HCT116 (cell line): Measurements from ENCODE around the gene C1QTNF9B. TPM values are rescaled to one million over a fixed set of nuclear protein-coding genes. Genes with fewer than 3 reads are reported as not detected.

Experiments used
- ATAC-seq: fragments of 200-7000 bp; cut with Tn5 transposase; 2 replicates; pipeline ENCODE4 v1.9.1; 2020; ENCODE audit warnings: mild to moderate bottlenecking, moderate library complexity
- BruUV-seq: library from RNA; stranded (reverse); fragments of 400-500 nt; replicated peaks from 2 replicates; lab custom pipeline; 2021; lab: Mats Ljungman, UMichigan
- CTCF ChIA-PET: fragments of 300-600 bp; sonication (Branson Sonifier 250); formaldehyde crosslinking; loops from one replicate; lab custom pipeline; 2021; ENCODE audit warnings: antibody characterized with exemption; lab: Charles Lee
- POLR2A ChIA-PET: fragments of 300-600, 350-600 bp; sonication (Branson Sonifier 250); formaldehyde crosslinking; loops from one replicate; lab custom pipeline; 2021; ENCODE audit warnings: antibody characterized with exemption; lab: Charles Lee
- RAD21 ChIA-PET, 2 experiments: fragments of 300-600 bp; sonication (Branson Sonifier 250); formaldehyde crosslinking; loops; one replicate each; lab custom pipeline; 2023; ENCODE audit warnings: low total read pairs in 2 of 2; ENCODE audit not compliant: uncharacterized antibody in 2 of 2, unreplicated experiment in 2 of 2, low non-redundant PET in 1 of 2; lab: Charles Lee
- DNase-seq: peaks from one replicate; pipeline ENCODE4 v3.0.0-alpha.2; 2010; ENCODE audit warnings: low read depth, low spot score
- H2AFZ ChIP-seq: fragments of 200-600 bp; shearing (Covaris generic), sonication (generic); 2 replicates; pipeline ENCODE4 v1.6.1; 2017; ENCODE audit warnings: low read depth, mixed run types, mixed read lengths, antibody characterized with exemption, low read length; ENCODE audit not compliant: poor library complexity, severe bottlenecking
- H3K27ac ChIP-seq: 2 replicates; pipeline ENCODE4 v1.5.1; 2012; ENCODE audit warnings: low read depth, low read length
- H3K27me3 ChIP-seq: fragments of 200-600 bp; sonication (generic); 2 replicates; pipeline ENCODE4 v1.6.1; 2016; ENCODE audit warnings: mixed run types, low read length, mixed read lengths; ENCODE audit not compliant: insufficient read depth
- H3K36me3 ChIP-seq, 2 experiments: fragments of 200-500 bp in 1 of 2; fragments of 200-600 bp in 1 of 2; sonication (Bioruptor generic) in 1 of 2; sonication (generic) in 1 of 2; 2 replicates each; pipeline versions ENCODE4 v1.5.1 to v1.6.1; 2014 to 2016; ENCODE audit warnings: low read length in 2 of 2, inconsistent platforms in 1 of 2, mixed read lengths in 1 of 2, mixed run types in 1 of 2; ENCODE audit not compliant: insufficient read depth in 2 of 2, control insufficient read depth in 1 of 2
- H3K4me1 ChIP-seq, 2 experiments: fragments of 200-600 bp in 1 of 2; sonication (generic) in 1 of 2; 2 replicates each; pipeline versions ENCODE4 v1.5.1 to v1.6.1; 2012 to 2017; ENCODE audit warnings: low read length in 2 of 2, inconsistent platforms in 1 of 2, mild to moderate bottlenecking in 1 of 2, mixed read lengths in 1 of 2, mixed run types in 1 of 2, moderate library complexity in 1 of 2; ENCODE audit not compliant: insufficient read depth in 2 of 2, control insufficient read depth in 1 of 2
- H3K4me2 ChIP-seq: fragments of 200-600 bp; sonication (generic); 2 replicates; pipeline ENCODE4 v1.6.1; 2017; ENCODE audit warnings: mixed run types, low read length, mixed read lengths
- H3K4me3 ChIP-seq, 2 experiments: fragments of 200-600 bp in 1 of 2; sonication (generic) in 1 of 2; replicated peaks in 1 of 2; 2 replicates each; pipeline ENCODE4 v1.5.1; 2011 to 2016; ENCODE audit warnings: low read length in 2 of 2, control low read depth in 1 of 2, low read depth in 1 of 2, mild to moderate bottlenecking in 1 of 2, mixed read lengths in 1 of 2, mixed run types in 1 of 2
- H3K79me2 ChIP-seq: fragments of 200-600 bp; sonication (generic); 2 replicates; pipeline ENCODE4 v1.6.1; 2017; ENCODE audit warnings: mild to moderate bottlenecking, mixed run types, low read length, moderate library complexity, mixed read lengths; ENCODE audit not compliant: insufficient read depth
- H3K9ac ChIP-seq: fragments of 200-600 bp; sonication (generic); 2 replicates; pipeline ENCODE4 v1.6.1; 2016; ENCODE audit warnings: low read length, mixed read lengths
- H3K9me2 ChIP-seq: fragments of 200-600 bp; sonication (generic), shearing (Covaris generic); 2 replicates; pipeline ENCODE4 v1.6.1; 2017; ENCODE audit warnings: mixed run types, mild to moderate bottlenecking, moderate library complexity; ENCODE audit not compliant: insufficient read depth
- H3K9me3 ChIP-seq, 2 experiments: fragments of 200-500 bp in 1 of 2; fragments of 200-600 bp in 1 of 2; sonication (Bioruptor generic) in 1 of 2; sonication (generic) in 1 of 2; 2 replicates each; pipeline ENCODE4 v1.6.1; 2014 to 2017; ENCODE audit warnings: low read length in 2 of 2, mixed read lengths in 2 of 2, inconsistent platforms in 1 of 2, low read depth in 1 of 2, mild to moderate bottlenecking in 1 of 2, mixed run types in 1 of 2, moderate library complexity in 1 of 2; ENCODE audit not compliant: control insufficient read depth in 1 of 2, insufficient read depth in 1 of 2
- H4K20me1 ChIP-seq: fragments of 200-600 bp; sonication (generic), shearing (Covaris generic); 2 replicates; pipeline ENCODE4 v1.6.1; 2017; ENCODE audit warnings: mixed run types, mild to moderate bottlenecking, moderate library complexity; ENCODE audit not compliant: insufficient read depth
- CBX3 ChIP-seq: IDR thresholded peaks from 2 replicates; pipeline ENCODE4 v1.6.1; 2012; ENCODE audit warnings: low read depth
- CEBPB ChIP-seq: IDR thresholded peaks from 2 replicates; pipeline ENCODE4 v1.6.1; 2012; ENCODE audit warnings: low read depth
- EGR1 ChIP-seq: IDR thresholded peaks from 2 replicates; pipeline ENCODE4 v1.6.1; 2012; ENCODE audit warnings: low read depth
- EZH2phosphoT487 ChIP-seq: fragments of 200-600 bp; IDR thresholded peaks from 2 replicates; pipeline ENCODE4 v1.6.1; 2018; ENCODE audit warnings: antibody characterized with exemption, borderline replicate concordance
- JUND ChIP-seq: IDR thresholded peaks from 2 replicates; pipeline ENCODE4 v1.6.1; 2012
- MAX ChIP-seq: IDR thresholded peaks from 2 replicates; pipeline ENCODE4 v1.6.1; 2012
- POLR2A ChIP-seq: IDR thresholded peaks from 2 replicates; pipeline ENCODE4 v1.7.0; 2011; ENCODE audit warnings: borderline replicate concordance; ENCODE audit not compliant: insufficient read depth, insufficient read length; ENCODE audit errors: extremely low read depth
- POLR2AphosphoS5 ChIP-seq: IDR thresholded peaks from 2 replicates; pipeline ENCODE4 v1.6.1; 2011; ENCODE audit warnings: mild to moderate bottlenecking, low read depth, low read length, moderate library complexity
- SIN3A ChIP-seq: IDR thresholded peaks from 2 replicates; pipeline ENCODE4 v1.6.1; 2012; ENCODE audit warnings: low read depth
- SP1 ChIP-seq: IDR thresholded peaks from 2 replicates; pipeline ENCODE4 v1.6.1; 2012; ENCODE audit warnings: low read depth
- SRF ChIP-seq: IDR thresholded peaks from 2 replicates; pipeline ENCODE4 v1.6.1; 2012; ENCODE audit warnings: low read depth
- TCF7L2 ChIP-seq: IDR thresholded peaks from 2 replicates; pipeline ENCODE4 v1.7.0; 2011; ENCODE audit warnings: borderline replicate concordance, inconsistent platforms; ENCODE audit not compliant: insufficient read depth, insufficient read length; ENCODE audit errors: extremely low read depth
- ZBTB33 ChIP-seq: IDR thresholded peaks from 2 replicates; pipeline ENCODE4 v1.6.1; 2011; ENCODE audit warnings: mild to moderate bottlenecking, low read length, moderate library complexity; ENCODE audit not compliant: insufficient replicate concordance; ENCODE audit errors: extremely low read depth
- ZFX ChIP-seq: fragments of 450-650 bp; IDR thresholded peaks from 2 replicates; pipeline ENCODE4 v1.6.1; 2017
- intact Hi-C: fragments of 100-400 bp; cut with micrococcal nuclease; formaldehyde crosslinking; loops from 2 replicates; pipeline ENCODE4 v1.10.0; 2022
- total RNA-seq: library from RNA; stranded (reverse); gene quantifications from one replicate; pipeline ENCODE4 v1.2.1, GENCODE V29; 2021; ENCODE audit not compliant: unreplicated experiment
- TF ChIP-seq, protein P1 (sequence below): IDR thresholded peaks from 2 replicates; pipeline ENCODE4 v1.6.1; 2012
- TF ChIP-seq, protein P2 (sequence below), 3 experiments: fragments of 200-600 bp in 1 of 3; sonication (generic) in 1 of 3; IDR thresholded peaks in 2 of 3; conservative IDR thresholded peaks in 1 of 3; 2 replicates each; pipeline ENCODE4 v1.5.1; 2012 to 2017; ENCODE audit warnings: low read depth in 2 of 3, low read length in 2 of 3, antibody characterized with exemption in 1 of 3, borderline replicate concordance in 1 of 3, control low read depth in 1 of 3, mild to moderate bottlenecking in 1 of 3, mixed read lengths in 1 of 3, mixed run types in 1 of 3, moderate library complexity in 1 of 3; ENCODE audit not compliant: insufficient read depth in 1 of 3
- TF ChIP-seq, protein P3 (sequence below): IDR thresholded peaks from 2 replicates; pipeline ENCODE4 v1.6.1; 2012; ENCODE audit warnings: low read depth

C1QTNF9B gene
- total RNA-seq, 1 experiment from 2014 or later, result not detected

GRCh38 chr13:23852351-23852750 lies 45.0 kb downstream of the C1QTNF9B start (continued):
- TF ChIP-seq ZBTB33 (no peak), TCF7L2 (no peak)
- TF ChIP-seq, protein P1, sequence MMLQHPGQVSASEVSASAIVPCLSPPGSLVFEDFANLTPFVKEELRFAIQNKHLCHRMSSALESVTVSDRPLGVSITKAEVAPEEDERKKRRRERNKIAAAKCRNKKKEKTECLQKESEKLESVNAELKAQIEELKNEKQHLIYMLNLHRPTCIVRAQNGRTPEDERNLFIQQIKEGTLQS, result no peak

GRCh38 chr13:23851106-23851505 lies 46.2 kb downstream of the C1QTNF9B start:
- CTCF ChIA-PET, result no interaction called here
- Histone ChIP-seq H4K20me1 (no peaks in the 10 kb centered on the region), H3K27me3 (no peaks in the 10 kb centered on the region), H3K4me3 (no peak overlapping the region), H3K9me3 (no peaks in the 10 kb centered on the region), H3K9ac (no peak overlapping the region), H3K27ac (no peak overlapping the region), H3K36me3 (peaks cover 0 to under 1% of the 10 kb centered on the region in 2 experiments; a peak in 1 of 4 replicates), H2AFZ (no peak overlapping the region), H3K79me2 (no peaks in the 10 kb centered on the region), H3K4me1 (no peaks in the 10 kb centered on the region), H3K4me2 (no peak overlapping the region), H3K9me2 (no peaks in the 10 kb centered on the region)
- ATAC-seq (no peak), DNase-seq (no peak)
- POLR2A ChIA-PET, result no interaction called here
- BruUV-seq, result no TSS peak
- RAD21 ChIA-PET, result no interaction called here
- intact Hi-C loops, result no loop called here
- no peak for TF ChIP-seq SP1
- no peak for TF ChIP-seq EGR1
- no peak for TF ChIP-seq JUND
- TF ChIP-seq SRF, result no peak
- TF ChIP-seq MAX, result no peak
- TF ChIP-seq, protein P2, sequence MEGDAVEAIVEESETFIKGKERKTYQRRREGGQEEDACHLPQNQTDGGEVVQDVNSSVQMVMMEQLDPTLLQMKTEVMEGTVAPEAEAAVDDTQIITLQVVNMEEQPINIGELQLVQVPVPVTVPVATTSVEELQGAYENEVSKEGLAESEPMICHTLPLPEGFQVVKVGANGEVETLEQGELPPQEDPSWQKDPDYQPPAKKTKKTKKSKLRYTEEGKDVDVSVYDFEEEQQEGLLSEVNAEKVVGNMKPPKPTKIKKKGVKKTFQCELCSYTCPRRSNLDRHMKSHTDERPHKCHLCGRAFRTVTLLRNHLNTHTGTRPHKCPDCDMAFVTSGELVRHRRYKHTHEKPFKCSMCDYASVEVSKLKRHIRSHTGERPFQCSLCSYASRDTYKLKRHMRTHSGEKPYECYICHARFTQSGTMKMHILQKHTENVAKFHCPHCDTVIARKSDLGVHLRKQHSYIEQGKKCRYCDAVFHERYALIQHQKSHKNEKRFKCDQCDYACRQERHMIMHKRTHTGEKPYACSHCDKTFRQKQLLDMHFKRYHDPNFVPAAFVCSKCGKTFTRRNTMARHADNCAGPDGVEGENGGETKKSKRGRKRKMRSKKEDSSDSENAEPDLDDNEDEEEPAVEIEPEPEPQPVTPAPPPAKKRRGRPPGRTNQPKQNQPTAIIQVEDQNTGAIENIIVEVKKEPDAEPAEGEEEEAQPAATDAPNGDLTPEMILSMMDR (IDR thresholded peaks at IDR 0.05 in 2 of 3, conservative IDR thresholded peaks at IDR 0.05 in 1 of 3; ENCODE audit: borderline replicate concordance in 1 of 3, insufficient read depth in 1 of 3, low read depth in 2 of 3, low read length in 2 of 3), result no peak
- no peak for TF ChIP-seq CEBPB
- no peak for TF ChIP-seq POLR2AphosphoS5
- TF ChIP-seq, protein P3, sequence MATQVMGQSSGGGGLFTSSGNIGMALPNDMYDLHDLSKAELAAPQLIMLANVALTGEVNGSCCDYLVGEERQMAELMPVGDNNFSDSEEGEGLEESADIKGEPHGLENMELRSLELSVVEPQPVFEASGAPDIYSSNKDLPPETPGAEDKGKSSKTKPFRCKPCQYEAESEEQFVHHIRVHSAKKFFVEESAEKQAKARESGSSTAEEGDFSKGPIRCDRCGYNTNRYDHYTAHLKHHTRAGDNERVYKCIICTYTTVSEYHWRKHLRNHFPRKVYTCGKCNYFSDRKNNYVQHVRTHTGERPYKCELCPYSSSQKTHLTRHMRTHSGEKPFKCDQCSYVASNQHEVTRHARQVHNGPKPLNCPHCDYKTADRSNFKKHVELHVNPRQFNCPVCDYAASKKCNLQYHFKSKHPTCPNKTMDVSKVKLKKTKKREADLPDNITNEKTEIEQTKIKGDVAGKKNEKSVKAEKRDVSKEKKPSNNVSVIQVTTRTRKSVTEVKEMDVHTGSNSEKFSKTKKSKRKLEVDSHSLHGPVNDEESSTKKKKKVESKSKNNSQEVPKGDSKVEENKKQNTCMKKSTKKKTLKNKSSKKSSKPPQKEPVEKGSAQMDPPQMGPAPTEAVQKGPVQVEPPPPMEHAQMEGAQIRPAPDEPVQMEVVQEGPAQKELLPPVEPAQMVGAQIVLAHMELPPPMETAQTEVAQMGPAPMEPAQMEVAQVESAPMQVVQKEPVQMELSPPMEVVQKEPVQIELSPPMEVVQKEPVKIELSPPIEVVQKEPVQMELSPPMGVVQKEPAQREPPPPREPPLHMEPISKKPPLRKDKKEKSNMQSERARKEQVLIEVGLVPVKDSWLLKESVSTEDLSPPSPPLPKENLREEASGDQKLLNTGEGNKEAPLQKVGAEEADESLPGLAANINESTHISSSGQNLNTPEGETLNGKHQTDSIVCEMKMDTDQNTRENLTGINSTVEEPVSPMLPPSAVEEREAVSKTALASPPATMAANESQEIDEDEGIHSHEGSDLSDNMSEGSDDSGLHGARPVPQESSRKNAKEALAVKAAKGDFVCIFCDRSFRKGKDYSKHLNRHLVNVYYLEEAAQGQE, result no peak
- TF ChIP-seq ZFX, result no peak
- no peak for TF ChIP-seq TCF7L2
- TF ChIP-seq EZH2phosphoT487, result no peak
- no peak for TF ChIP-seq POLR2A
- TF ChIP-seq SIN3A, result no peak
- TF ChIP-seq CBX3, result no peak
